Muscle of back (tissue), 13 donors: Measurements from ENCODE around the gene DNPEP. TPM values are rescaled to one million over a fixed set of nuclear protein-coding genes. Genes with fewer than 3 reads are reported as not detected.

ENCODE experiments used
- DNase-seq, 3 donors: peaks; one replicate each; pipeline versions ENCODE4 v3.0.0 to v3.0.0-alpha.2; 2013
- long read RNA-seq, 9 donors: transcript quantifications; one replicate each; lab custom pipeline, GENCODE V29; 2026
- polyA plus RNA-seq, 10 donors: library from polyadenylated mRNA; unstranded; fragments of 120-200 nt; gene quantifications; one replicate each; pipeline ENCODE4 v1.2.1, GENCODE V29; 2013; ENCODE audit not compliant: insufficient read length in 10 of 10

The DNPEP gene
- 10 to 100 TPM; 26.4 to 45.4 (median 36.6) TPM for polyA plus RNA-seq
- long read RNA-seq, donor 1, partial matches to known transcripts: 0 of 4 reads
- long read RNA-seq, donor 1, other reads (novel, unspliced or antisense): 0 of 4 reads
- long read RNA-seq, donor 2, partial matches to known transcripts: 6,946 of 7,181 reads
- long read RNA-seq, donor 2, other reads (novel, unspliced or antisense): 231 of 7,181 reads
- long read RNA-seq, donor 3: 0 reads
- long read RNA-seq, donor 4, partial matches to known transcripts: 2,582 of 2,746 reads
- long read RNA-seq, donor 4, other reads (novel, unspliced or antisense): 158 of 2,746 reads
- long read RNA-seq, donor 5, transcript DNPEP-201 (15 exons, 2,425 nt): major isoform, 9 of 12 reads
- long read RNA-seq, donor 5, partial matches to known transcripts: 0 of 12 reads
- long read RNA-seq, donor 5, other reads (novel, unspliced or antisense): 0 of 12 reads
- long read RNA-seq, donor 6, transcript DNPEP-201 (15 exons, 2,425 nt): major isoform, 5 of 4,123 reads
- long read RNA-seq, donor 6, partial matches to known transcripts: 3,904 of 4,123 reads
- long read RNA-seq, donor 6, other reads (novel, unspliced or antisense): 212 of 4,123 reads
- long read RNA-seq, donor 7, transcript DNPEP-201 (15 exons, 2,425 nt): major isoform, 6 of 7 reads
- long read RNA-seq, donor 7, partial matches to known transcripts: 0 of 7 reads
- long read RNA-seq, donor 7, other reads (novel, unspliced or antisense): 0 of 7 reads
- long read RNA-seq, donor 8, partial matches to known transcripts: 6 of 11 reads
- long read RNA-seq, donor 8, other reads (novel, unspliced or antisense): 0 of 11 reads
- long read RNA-seq, donor 9: 0 reads

- peak; percentile 89 to 93 (median 92) for DNase-seq
Measured at GRCh38 chr2:219387306-219388120, at the start of gene DNPEP. Gene DNPEP, minus strand, starts transcription at chr2:219387912. Its CDS starts 118 bp downstream, at chr2:219387794.

- DNase-seq: no peak
Measured at GRCh38 chr2:219437141-219437540, 49.4 kb upstream of the DNPEP start.

GRCh38 chr2:219436491-219436890, 48.8 kb upstream of the DNPEP start:
- no peak for DNase-seq

- DNase-seq: no peak
Measured at GRCh38 chr2:219435701-219436100, 48.0 kb upstream of the DNPEP start.

- peak in 1 of 3 donors; percentile 49 for DNase-seq
Measured at GRCh38 chr2:219434718-219435525, 47.2 kb upstream of the DNPEP start, which contains the start of gene SPEG. Gene SPEG, plus strand, starts transcription at chr2:219434843. Its CDS starts 135 bp downstream, at chr2:219434978.

- no peak for DNase-seq
Measured at GRCh38 chr2:219434468-219434717, 46.7 kb upstream of the DNPEP start.

GRCh38 chr2:219433666-219434467, 46.2 kb upstream of the DNPEP start:
- DNase-seq: peak in 2 of 3 donors; percentile 41 to 59

GRCh38 chr2:219430633-219431615, 43.2 kb upstream of the DNPEP start:
- peak in 2 of 3 donors; percentile 60 to 64 for DNase-seq

GRCh38 chr2:219429958-219430606, 42.4 kb upstream of the DNPEP start:
- DNase-seq: no peak

- no peak for DNase-seq
Measured at GRCh38 chr2:219428469-219428868, 40.8 kb upstream of the DNPEP start.

GRCh38 chr2:219426534-219427136, 38.9 kb upstream of the DNPEP start:
- no peak for DNase-seq

GRCh38 chr2:219426068-219426443, 38.3 kb upstream of the DNPEP start:
- no peak for DNase-seq

GRCh38 chr2:219425238-219426067, 37.7 kb upstream of the DNPEP start:
- DNase-seq: no peak

GRCh38 chr2:219423652-219424377, 36.1 kb upstream of the DNPEP start:
- no peak for DNase-seq

GRCh38 chr2:219422952-219423534, 35.3 kb upstream of the DNPEP start:
- DNase-seq: no peak

GRCh38 chr2:219421323-219421722, 33.6 kb upstream of the DNPEP start:
- DNase-seq: no peak
